ENCODE results near the gene PAX9. TPM values are rescaled to one million over a fixed set of nuclear protein-coding genes. Genes with fewer than 3 reads are reported as not detected.

PAX9 gene
- total and polyA plus RNA-seq, 2 donors (not counting 1 experiment from before 2014, with no cell fraction given), result not detected

- Histone ChIP-seq H4K20me1 (ENCODE audit: control insufficient read depth, insufficient read depth, low read length, poor library complexity, severe bottlenecking) (no peaks in the 10 kb centered on the region), H3K36me3 (replicated peaks in 1 of 2; ENCODE audit: control extremely low read depth in 1 of 2, control insufficient read depth in 1 of 2, extremely low read depth in 1 of 2, insufficient read depth in 2 of 2, low read length in 1 of 2) (no peaks in the 10 kb centered on the region), H3K4me1 (ENCODE audit: control insufficient read depth in 2 of 2, insufficient read depth in 2 of 2, low read length in 2 of 2) (no peaks in the 10 kb centered on the region), H3K4me2 (replicated peaks; ENCODE audit: low read depth, low read length, poor library complexity, severe bottlenecking) (no peak overlapping the region), H3K79me2 (ENCODE audit: control insufficient read depth, insufficient read depth, low read length) (no peaks in the 10 kb centered on the region), H3K9ac (ENCODE audit: low read length) (no peak overlapping the region), H2AFZ (ENCODE audit: insufficient read depth, low read depth, low read length, poor library complexity, severe bottlenecking) (no peak overlapping the region), H3K9me3 (ENCODE audit: control extremely low read depth in 1 of 3, control insufficient read depth in 2 of 3, insufficient read depth in 1 of 3, low read length in 2 of 3) (no peaks in the 10 kb centered on the region), H3K27me3 (replicated peaks in 1 of 4; ENCODE audit: control extremely low read depth in 1 of 4, control insufficient read depth in 3 of 4, insufficient read depth in 4 of 4, low read length in 3 of 4) (no peaks in the 10 kb centered on the region), H3K27ac (ENCODE audit: low read length in 2 of 2) (no peak overlapping the region), H3K4me3 (ENCODE audit: control extremely low read depth in 1 of 5, extremely low read depth in 1 of 5, insufficient read depth in 1 of 5, low read depth in 2 of 5, low read length in 4 of 5) (no peak overlapping the region)
- intact Hi-C loops (cut with micrococcal nuclease), result no loop called here
- ATAC-seq (ENCODE audit: low read depth), result no peak
- POLR2A ChIA-PET, result no interaction called here
- H3K4me3 Mint-ChIP-seq, result no peak overlapping the region
- no peak overlapping the region for H3K27ac Mint-ChIP-seq
- 82% methylated on average over 6 of the region's 7 CpGs for WGBS (ENCODE audit: insufficient coverage)
- CTCF ChIA-PET, result no interaction called here
- no peaks in the 10 kb centered on the region for H3K27me3 Mint-ChIP-seq
- H3K4me1 Mint-ChIP-seq, result no peaks in the 10 kb centered on the region
- TF ChIP-seq CTCF (IDR thresholded peaks at IDR 0.05) (no peak), EZH2 (IDR thresholded peaks at IDR 0.05; ENCODE audit: borderline replicate concordance, insufficient read depth, low read depth, low read length, poor library complexity, severe bottlenecking) (no peak)
- no peaks in the 10 kb centered on the region for H3K9me3 Mint-ChIP-seq (ENCODE audit: insufficient read depth)
- DNase-seq, result no peak
Observed at GRCh38 chr14:36719823-36720222, 58.2 kb downstream of the PAX9 start.

GRCh38 chr14:36720657-36721056, 59.0 kb downstream of the PAX9 start:
- H3K4me1 Mint-ChIP-seq, result no peaks in the 10 kb centered on the region
- no peak overlapping the region for H2AFZ ChIP-seq (ENCODE audit: insufficient read depth, low read depth, low read length, poor library complexity, severe bottlenecking)

More at GRCh38 chr14:36720657-36721056, 59.0 kb downstream of the PAX9 start:
- no peak overlapping the region for H3K4me3 ChIP-seq (ENCODE audit: control extremely low read depth in 1 of 5, extremely low read depth in 1 of 5, insufficient read depth in 1 of 5, low read depth in 2 of 5, low read length in 4 of 5)
- Mint-ChIP-seq H3K4me3 (no peak overlapping the region), H3K9me3 (ENCODE audit: insufficient read depth) (no peaks in the 10 kb centered on the region), H3K27ac (no peak overlapping the region), H3K27me3 (no peaks in the 10 kb centered on the region)
- DNase-seq (no peak), ATAC-seq (ENCODE audit: low read depth) (no peak)
- no peak overlapping the region for H3K4me2 ChIP-seq (replicated peaks; ENCODE audit: low read depth, low read length, poor library complexity, severe bottlenecking)
- no peak overlapping the region for H3K9ac ChIP-seq (ENCODE audit: low read length)
- no peak overlapping the region for H3K27ac ChIP-seq (ENCODE audit: low read length in 2 of 2)
- H3K4me1 ChIP-seq (ENCODE audit: control insufficient read depth in 2 of 2, insufficient read depth in 2 of 2, low read length in 2 of 2), result no peaks in the 10 kb centered on the region
- 100% methylated on average over 1 of the region's 2 CpGs for WGBS (ENCODE audit: insufficient coverage)
- intact Hi-C loops (cut with micrococcal nuclease), result no loop called here
- no peaks in the 10 kb centered on the region for H3K27me3 ChIP-seq (replicated peaks in 1 of 4; ENCODE audit: control extremely low read depth in 1 of 4, control insufficient read depth in 3 of 4, insufficient read depth in 4 of 4, low read length in 3 of 4)
- TF ChIP-seq EZH2 (IDR thresholded peaks at IDR 0.05; ENCODE audit: borderline replicate concordance, insufficient read depth, low read depth, low read length, poor library complexity, severe bottlenecking) (no peak), CTCF (IDR thresholded peaks at IDR 0.05) (no peak)
- no peaks in the 10 kb centered on the region for H3K79me2 ChIP-seq (ENCODE audit: control insufficient read depth, insufficient read depth, low read length)
- CTCF ChIA-PET, result no interaction called here
- H4K20me1 ChIP-seq (ENCODE audit: control insufficient read depth, insufficient read depth, low read length, poor library complexity, severe bottlenecking), result no peaks in the 10 kb centered on the region
- no peaks in the 10 kb centered on the region for H3K36me3 ChIP-seq (replicated peaks in 1 of 2; ENCODE audit: control extremely low read depth in 1 of 2, control insufficient read depth in 1 of 2, extremely low read depth in 1 of 2, insufficient read depth in 2 of 2, low read length in 1 of 2)
- POLR2A ChIA-PET, result no interaction called here
- no peaks in the 10 kb centered on the region for H3K9me3 ChIP-seq (ENCODE audit: control extremely low read depth in 1 of 3, control insufficient read depth in 2 of 3, insufficient read depth in 1 of 3, low read length in 2 of 3)
